Activated naive CD8-positive, alpha-beta T cell treated with anti-CD3 and anti-CD28 coated beads, Interleukin-2, amount 10 ng/mL, durations not matched to agents 7 days and 5 days (primary cell): Measurements from ENCODE around the gene JAGN1. TPM values are rescaled to one million over a fixed set of nuclear protein-coding genes. Genes with fewer than 3 reads are reported as not detected.
"Not testable (repeated sequence)": the region's sequence is repeated elsewhere in the genome, so short reads cannot be mapped to it uniquely, and the experiment has no call there.

ENCODE experiments used
- ATAC-seq: fragments of 150-1000 bp; cut with Tn5 transposase; one replicate; pipeline ENCODE4 v1.10.0; 2021; ENCODE audit warnings: low read depth, moderate library complexity
- POLR2A ChIA-PET: fragments of 350-600 bp; sonication (Branson Sonifier 250); formaldehyde crosslinking; loops from one replicate; lab custom pipeline; 2021; ENCODE audit warnings: antibody characterized with exemption; lab: Charles Lee
- DNase-seq: peaks from one replicate; pipeline ENCODE4 v3.0.0; 2021
- H3K27ac Mint-ChIP-seq: one replicate; pipeline ENCODE4 v1.8.0; 2022; ENCODE audit warnings: mild to moderate bottlenecking, mixed read lengths
- H3K27me3 Mint-ChIP-seq: one replicate; pipeline ENCODE4 v1.8.0; 2022; ENCODE audit warnings: mild to moderate bottlenecking, moderate library complexity, mixed read lengths
- H3K36me3 Mint-ChIP-seq: one replicate; pipeline ENCODE4 v1.8.0; 2021; ENCODE audit warnings: mild to moderate bottlenecking, mixed read lengths
- H3K4me1 Mint-ChIP-seq: one replicate; pipeline ENCODE4 v1.8.0; 2021; ENCODE audit warnings: mixed read lengths
- H3K4me3 Mint-ChIP-seq: one replicate; pipeline ENCODE4 v1.8.0; 2022; ENCODE audit warnings: mild to moderate bottlenecking, moderate library complexity, mixed read lengths
- H3K9me3 Mint-ChIP-seq: one replicate; pipeline ENCODE4 v1.8.0; 2021; ENCODE audit warnings: mixed read lengths
- total RNA-seq, 2 experiments: library from RNA; stranded (reverse); gene quantifications; one replicate each; pipeline ENCODE4 v1.2.3, GENCODE V29; 2021

The JAGN1 gene
- total RNA-seq, 2 experiments from 2014 or later = 31.5 to 34.2 TPM

GRCh38 chr3:9859530-9860025 is 30.8 kb upstream of the JAGN1 start:
- ATAC-seq (no peak), DNase-seq (no peak)
- no peak overlapping the region for H3K4me3 Mint-ChIP-seq
- no peaks in the 10 kb centered on the region for H3K36me3 Mint-ChIP-seq
- peaks cover 1% of the 10 kb centered on the region for H3K4me1 Mint-ChIP-seq
- peaks cover 21% of the 10 kb centered on the region for H3K27me3 Mint-ChIP-seq
- POLR2A ChIA-PET = no interaction called here
- no peaks in the 10 kb centered on the region for H3K9me3 Mint-ChIP-seq
- H3K27ac Mint-ChIP-seq = no peak overlapping the region

- peaks cover 21% of the 10 kb centered on the region for H3K27me3 Mint-ChIP-seq
- H3K27ac Mint-ChIP-seq = no peak overlapping the region
- POLR2A ChIA-PET = no interaction called here
- H3K9me3 Mint-ChIP-seq = no peaks in the 10 kb centered on the region
- no peak overlapping the region for H3K4me3 Mint-ChIP-seq
- H3K4me1 Mint-ChIP-seq = peaks cover 1% of the 10 kb centered on the region
- no peaks in the 10 kb centered on the region for H3K36me3 Mint-ChIP-seq
- no peak for ATAC-seq
- DNase-seq = no peak
Observed at GRCh38 chr3:9861201-9861600, 29.2 kb upstream of the JAGN1 start.

- H3K4me1 Mint-ChIP-seq = peaks cover 1% of the 10 kb centered on the region
- peaks cover 21% of the 10 kb centered on the region for H3K27me3 Mint-ChIP-seq
- H3K36me3 Mint-ChIP-seq = no peaks in the 10 kb centered on the region
- DNase-seq (no peak), ATAC-seq (no peak)
- no peak overlapping the region for H3K27ac Mint-ChIP-seq
- H3K9me3 Mint-ChIP-seq = no peaks in the 10 kb centered on the region
- POLR2A ChIA-PET = no interaction called here
- no peak overlapping the region for H3K4me3 Mint-ChIP-seq
Observed at GRCh38 chr3:9861626-9862130, 28.7 kb upstream of the JAGN1 start.

GRCh38 chr3:9862391-9863057 is 27.9 kb upstream of the JAGN1 start:
- peaks cover 21% of the 10 kb centered on the region for H3K27me3 Mint-ChIP-seq
- H3K36me3 Mint-ChIP-seq = no peaks in the 10 kb centered on the region
- peaks cover 1% of the 10 kb centered on the region for H3K4me1 Mint-ChIP-seq
- peak overlapping the region; percentile 25 for H3K4me3 Mint-ChIP-seq
- no peaks in the 10 kb centered on the region for H3K9me3 Mint-ChIP-seq
- ATAC-seq (peak; percentile 80), DNase-seq (peak; percentile 57)
- POLR2A ChIA-PET = no interaction called here
- H3K27ac Mint-ChIP-seq = no peak overlapping the region

- no peak overlapping the region for H3K27ac Mint-ChIP-seq
- DNase-seq (no peak), ATAC-seq (no peak)
- POLR2A ChIA-PET = no interaction called here
- H3K9me3 Mint-ChIP-seq = no peaks in the 10 kb centered on the region
- no peaks in the 10 kb centered on the region for H3K36me3 Mint-ChIP-seq
- H3K27me3 Mint-ChIP-seq = peaks cover 21% of the 10 kb centered on the region
- peaks cover 1% of the 10 kb centered on the region for H3K4me1 Mint-ChIP-seq
- no peak overlapping the region for H3K4me3 Mint-ChIP-seq
Observed at GRCh38 chr3:9863058-9863772, 27.2 kb upstream of the JAGN1 start.

- H3K9me3 Mint-ChIP-seq = no peaks in the 10 kb centered on the region
Observed at GRCh38 chr3:9864200-9864927, 26.0 kb upstream of the JAGN1 start.

GRCh38 chr3:9865125-9865637 is 25.2 kb upstream of the JAGN1 start:
- H3K36me3 Mint-ChIP-seq, H3K4me1 Mint-ChIP-seq, DNase-seq, POLR2A ChIA-PET, H3K9me3 Mint-ChIP-seq, ATAC-seq, H3K4me3 Mint-ChIP-seq, H3K27ac Mint-ChIP-seq: not testable (repeated sequence)
- H3K27me3 Mint-ChIP-seq = peaks cover 23% of the 10 kb centered on the region

More at GRCh38 chr3:9864200-9864927, 26.0 kb upstream of the JAGN1 start:
- peaks cover 23% of the 10 kb centered on the region for H3K27me3 Mint-ChIP-seq
- no peak for ATAC-seq
- H3K36me3 Mint-ChIP-seq = no peaks in the 10 kb centered on the region
- H3K4me1 Mint-ChIP-seq = peaks cover 1% of the 10 kb centered on the region
- POLR2A ChIA-PET = interaction anchor here (0.5 kb wide), 1 partner anchor 111 kb away, joined by 3 read pairs; no protein-coding TSS in a partner anchor
- DNase-seq = no peak
- H3K27ac Mint-ChIP-seq = no peak overlapping the region
- H3K4me3 Mint-ChIP-seq = no peak overlapping the region

- peaks cover 18% of the 10 kb centered on the region for H3K27me3 Mint-ChIP-seq
- H3K4me1 Mint-ChIP-seq = peaks cover 1% of the 10 kb centered on the region
- POLR2A ChIA-PET = no interaction called here
- DNase-seq = no peak
- no peak overlapping the region for H3K4me3 Mint-ChIP-seq
- no peak for ATAC-seq
- H3K36me3 Mint-ChIP-seq = no peaks in the 10 kb centered on the region
- no peaks in the 10 kb centered on the region for H3K9me3 Mint-ChIP-seq
- H3K27ac Mint-ChIP-seq = no peak overlapping the region
Observed at GRCh38 chr3:9866639-9867038, 23.8 kb upstream of the JAGN1 start.

GRCh38 chr3:9867106-9867505 is 23.3 kb upstream of the JAGN1 start:
- POLR2A ChIA-PET = no interaction called here

GRCh38 chr3:9869955-9870354 is 20.5 kb upstream of the JAGN1 start:
- no peak overlapping the region for H3K27ac Mint-ChIP-seq
- no peaks in the 10 kb centered on the region for H3K36me3 Mint-ChIP-seq
- H3K9me3 Mint-ChIP-seq = no peaks in the 10 kb centered on the region
- no peak overlapping the region for H3K4me3 Mint-ChIP-seq
- ATAC-seq = no peak
- DNase-seq = no peak
- H3K4me1 Mint-ChIP-seq = no peaks in the 10 kb centered on the region
- H3K27me3 Mint-ChIP-seq = peaks cover 5% of the 10 kb centered on the region
- POLR2A ChIA-PET = no interaction called here

More at GRCh38 chr3:9867106-9867505, 23.3 kb upstream of the JAGN1 start:
- Mint-ChIP-seq H3K4me3 (no peak overlapping the region), H3K4me1 (peaks cover 1% of the 10 kb centered on the region), H3K36me3 (no peaks in the 10 kb centered on the region), H3K27ac (no peak overlapping the region), H3K9me3 (no peaks in the 10 kb centered on the region), H3K27me3 (peaks cover 13% of the 10 kb centered on the region)
- DNase-seq = no peak
- no peak for ATAC-seq

GRCh38 chr3:9870978-9871377 is 19.4 kb upstream of the JAGN1 start:
- peaks cover 5% of the 10 kb centered on the region for H3K27me3 Mint-ChIP-seq
- H3K9me3 Mint-ChIP-seq = no peaks in the 10 kb centered on the region
- ATAC-seq (no peak), DNase-seq (no peak)
- POLR2A ChIA-PET = no interaction called here
- H3K4me3 Mint-ChIP-seq = no peak overlapping the region
- H3K27ac Mint-ChIP-seq = no peak overlapping the region
- H3K36me3 Mint-ChIP-seq = no peaks in the 10 kb centered on the region
- no peaks in the 10 kb centered on the region for H3K4me1 Mint-ChIP-seq

GRCh38 chr3:9872067-9872466 is 18.3 kb upstream of the JAGN1 start:
- not testable (repeated sequence) for H3K27me3 Mint-ChIP-seq, H3K27ac Mint-ChIP-seq, DNase-seq, H3K4me1 Mint-ChIP-seq, H3K36me3 Mint-ChIP-seq, H3K4me3 Mint-ChIP-seq, ATAC-seq, H3K9me3 Mint-ChIP-seq
- POLR2A ChIA-PET = interaction anchor here (0.6 kb wide), 1 partner anchor 179 kb away, joined by 3 read pairs; no protein-coding TSS in a partner anchor

GRCh38 chr3:9875448-9875847 is 15.0 kb upstream of the JAGN1 start:
- no peak for ATAC-seq
- Mint-ChIP-seq H3K27ac (no peak overlapping the region), H3K27me3 (peaks cover 9% of the 10 kb centered on the region), H3K4me1 (no peaks in the 10 kb centered on the region), H3K4me3 (no peak overlapping the region), H3K9me3 (no peaks in the 10 kb centered on the region), H3K36me3 (no peaks in the 10 kb centered on the region)
- DNase-seq = no peak
- POLR2A ChIA-PET = interaction anchor here (0.6 to 1.8 kb wide), 2 partner anchors 15 to 399 kb away, joined by 3 to 5 read pairs; partner anchors contain the start of gene JAGN1
